A549 (cell line): Measurements from ENCODE around the gene MAPKAPK5.

Source experiments
- CBX2 ChIP-seq: fragments of 200-600 bp; sonication (generic); IDR thresholded peaks from 2 replicates; pipeline ENCODE4 v1.6.1; 2016; ENCODE audit warnings: low read depth, mild to moderate bottlenecking, borderline replicate concordance
- CHD4 ChIP-seq: fragments of 200-600 bp; sonication (generic); IDR thresholded peaks from 2 replicates; pipeline ENCODE4 v1.6.1; 2016; ENCODE audit warnings: antibody characterized with exemption, mild to moderate bottlenecking, borderline replicate concordance
- CTCF ChIP-seq: fragments of >200 bp; sonication (Bioruptor Twin); formaldehyde crosslinking; IDR thresholded peaks from 3 replicates; pipeline ENCODE4 v1.5.1; 2016
- ESRRA ChIP-seq: fragments of 150-350 bp; IDR thresholded peaks from 2 replicates; pipeline ENCODE4 v1.6.1; 2014; ENCODE audit warnings: mild to moderate bottlenecking, low read length, borderline replicate concordance
- HDAC2 ChIP-seq: fragments of 200-600 bp; sonication (generic); IDR thresholded peaks from 2 replicates; pipeline ENCODE4 v1.6.1; 2016
- JUN ChIP-seq, 2 experiments: fragments of >200 bp; sonication (Bioruptor Twin); formaldehyde crosslinking; IDR thresholded peaks; 2 replicates in 1 of 2; 3 replicates in 1 of 2; pipeline ENCODE4 v1.6.1; 2016 to 2017
- MAX ChIP-seq: IDR thresholded peaks from 2 replicates; pipeline ENCODE4 v1.6.1; 2012
- MYC ChIP-seq: IDR thresholded peaks from 2 replicates; pipeline ENCODE4 v1.6.1; 2012; ENCODE audit warnings: mild to moderate bottlenecking, inconsistent platforms, low read length, improper control_type of control experiment, borderline replicate concordance
- NFE2L2 ChIP-seq: fragments of 150-350 bp; conservative IDR thresholded peaks from 2 replicates; pipeline ENCODE4 v1.6.1; 2014; ENCODE audit warnings: low read length
- NR3C1 ChIP-seq: fragments of >200 bp; sonication (Bioruptor Twin); formaldehyde crosslinking; IDR thresholded peaks from 3 replicates; pipeline ENCODE4 v1.6.1; 2017
- RFX5 ChIP-seq: fragments of 450-650 bp; IDR thresholded peaks from 2 replicates; pipeline ENCODE4 v1.7.1; 2014; ENCODE audit warnings: antibody characterized with exemption, mild to moderate bottlenecking, moderate library complexity
- RNF2 ChIP-seq: fragments of 200-600 bp; sonication (generic); IDR thresholded peaks from 2 replicates; pipeline ENCODE4 v1.6.1; 2016; ENCODE audit warnings: low read depth, mild to moderate bottlenecking, antibody characterized with exemption, moderate library complexity, borderline replicate concordance
- SMC3 ChIP-seq: fragments of >200 bp; sonication (Bioruptor Twin); formaldehyde crosslinking; IDR thresholded peaks from 3 replicates; pipeline ENCODE4 v1.6.1; 2018; ENCODE audit warnings: inconsistent platforms
- SREBF2 ChIP-seq: fragments of 450-650 bp; IDR thresholded peaks from 2 replicates; pipeline ENCODE4 v1.6.1; 2014; ENCODE audit warnings: mild to moderate bottlenecking, moderate library complexity

DNA sequence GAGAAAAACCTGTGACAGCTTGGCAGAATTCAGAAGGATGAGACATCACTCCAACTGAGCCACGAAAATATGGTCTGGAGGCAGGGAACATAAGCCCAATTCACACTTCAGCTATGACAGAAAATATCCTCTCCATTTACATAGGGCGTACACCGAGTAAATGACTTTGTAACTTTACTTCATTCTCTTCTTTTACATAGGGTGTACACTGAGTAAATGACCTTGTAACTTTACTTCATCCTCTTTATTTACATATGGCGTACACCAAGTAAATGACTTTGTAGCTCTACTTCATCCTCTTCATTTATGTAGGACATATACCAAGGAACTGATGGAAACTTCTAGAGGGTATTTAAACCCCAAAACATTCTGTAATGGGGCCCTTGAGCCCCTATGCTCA lies 14.1 kb upstream of the MAPKAPK5 start:
- no peak for TF ChIP-seq CTCF
- no peak for TF ChIP-seq NFE2L2
- no peak for TF ChIP-seq NR3C1
- TF ChIP-seq MAX, result no peak
- TF ChIP-seq RNF2, result no peak
- TF ChIP-seq SREBF2, result no peak
- TF ChIP-seq CBX2, result no peak
- no peak for TF ChIP-seq JUN (IDR thresholded peaks at IDR 0.05)
- TF ChIP-seq SMC3, result no peak
- no peak for TF ChIP-seq MYC
- TF ChIP-seq HDAC2, result no peak
- TF ChIP-seq RFX5, result no peak
- no peak for TF ChIP-seq CHD4
- TF ChIP-seq ESRRA, result no peak
